HepG2 (cell line): ENCODE results near the gene TGM2. TPM values are rescaled to one million over a fixed set of nuclear protein-coding genes. Genes with fewer than 3 reads are reported as not detected.

Experiments
- IKZF5 ChIP-seq: IDR thresholded peaks from 2 replicates; pipeline ENCODE4 v1.6.1; 2018; ENCODE audit warnings: missing genetic modification reagents, mild to moderate bottlenecking, missing compliant biosample characterization
- NCOA2 ChIP-seq: sonication (generic); formaldehyde crosslinking; IDR thresholded peaks from 2 replicates; pipeline ENCODE4 v1.8.0; 2022; ENCODE audit warnings: inconsistent platforms
- NFYB ChIP-seq: sonication (generic); formaldehyde crosslinking; IDR thresholded peaks from 2 replicates; pipeline ENCODE4 v1.4.0; 2020; ENCODE audit warnings: missing genetic modification reagents
- PHF5A ChIP-seq: IDR thresholded peaks from one replicate; pipeline ENCODE4 v1.6.1; 2018; ENCODE audit warnings: low read depth, missing genetic modification reagents; ENCODE audit not compliant: unreplicated experiment
- RFXAP ChIP-seq: sonication (generic); formaldehyde crosslinking; IDR thresholded peaks from 2 replicates; pipeline ENCODE4 v1.4.0; 2020; ENCODE audit warnings: missing genetic modification reagents, borderline replicate concordance
- RORA ChIP-seq: sonication (generic); formaldehyde crosslinking; IDR thresholded peaks from 2 replicates; pipeline ENCODE4 v1.5.0; 2020; ENCODE audit warnings: mild to moderate bottlenecking, missing genetic modification reagents, moderate library complexity
- TFAP4 ChIP-seq: sonication (generic); IDR thresholded peaks from 2 replicates; pipeline ENCODE4 v1.6.1; 2016; ENCODE audit warnings: low read depth, borderline replicate concordance
- TGIF2 ChIP-seq: IDR thresholded peaks from 2 replicates; pipeline ENCODE4 v1.6.1; 2016; ENCODE audit warnings: control low read depth, missing compliant biosample characterization
- TMF1 ChIP-seq: sonication (generic); formaldehyde crosslinking; IDR thresholded peaks from 2 replicates; pipeline ENCODE4 v1.8.1; 2022; ENCODE audit warnings: low read depth, missing genetic modification reagents
- ZBTB40 ChIP-seq, 2 experiments: fragments of 450-650 bp in 1 of 2; sonication (generic) in 1 of 2; formaldehyde crosslinking in 1 of 2; IDR thresholded peaks; 2 replicates each; pipeline versions ENCODE4 v1.6.1 to v1.8.0; 2016 to 2022; ENCODE audit warnings: antibody characterized with exemption in 1 of 2, mild to moderate bottlenecking in 1 of 2, missing genetic modification reagents in 1 of 2
- ZFP90 ChIP-seq: sonication (generic); formaldehyde crosslinking; IDR thresholded peaks from 2 replicates; pipeline ENCODE4 v1.8.0; 2022; ENCODE audit warnings: missing genetic modification reagents, mild to moderate bottlenecking, inconsistent platforms, borderline replicate concordance
- polyA plus RNA-seq, 8 experiments: library from polyadenylated mRNA; depleted of rRNA in 3 of 8; stranded (reverse) in 7 of 8; unstranded in 1 of 8; fragments of >200 nt; fragmentation: Illumina TruSeq in 4 of 8; extraction: Trizol in 4 of 8; gene quantifications; 2 replicates each; pipeline versions ENCODE4 v1.2.1 to v1.2.3, GENCODE V29; 2011 to 2016; ENCODE audit warnings: low read depth in 4 of 8, missing spikeins in 1 of 8, mixed read lengths in 1 of 8; ENCODE audit not compliant: insufficient read depth in 1 of 8
- total RNA-seq, 5 experiments: library from RNA; depleted of rRNA; stranded (reverse); fragments of >200 nt; fragmentation: Illumina TruSeq; extraction: Trizol; gene quantifications; 2 replicates each; pipeline ENCODE4 v1.2.3, GENCODE V29; 2016; ENCODE audit warnings: low read depth in 1 of 5

TGM2 gene
- total and polyA plus RNA-seq, 2 of the 13 experiments (the other 11 are each of a cell fraction or from before 2014, with no cell fraction given), result 4.2 to 46.4 TPM

GRCh38 chr20:38125157-38126056, 39.7 kb downstream of the TGM2 start (continued):
- TF ChIP-seq IKZF5 (CRISPR knock-in tag), result peak; percentile 70
- peak; percentile 19; the same call in 1 of the 2 replicates for TF ChIP-seq TGIF2 (CRISPR knock-in tag)
- TF ChIP-seq TFAP4, result peak; percentile 91
- TF ChIP-seq RFXAP (CRISPR knock-in tag), result no peak
- no peak for TF ChIP-seq ZFP90 (CRISPR knock-in tag)
- TF ChIP-seq NFYB, result no peak
- TF ChIP-seq TMF1 (CRISPR knock-in tag), result no peak
- no peak for TF ChIP-seq ZBTB40 (IDR thresholded peaks at IDR 0.05)
- peak; percentile 70 for TF ChIP-seq ZBTB40 (CRISPR knock-in tag; IDR thresholded peaks at IDR 0.05)
- TF ChIP-seq NCOA2 (CRISPR knock-in tag), result peak; percentile 65; the same call in 1 of the 2 replicates
- no peak for TF ChIP-seq RORA (CRISPR knock-in tag)
- TF ChIP-seq PHF5A (CRISPR knock-in tag), result no peak
